Stimulated activated effector memory CD8-positive, alpha-beta T cell treated with anti-CD3 and anti-CD28 coated beads, Interleukin-12 subunit alpha, Interleukin-12 subunit beta, amount 100 ng/mL, for 72 hours (primary cell): Measurements from ENCODE around the gene MYEOV.

Experiments
- ATAC-seq: fragments of 150-1000 bp; cut with Tn5 transposase; 2 replicates; pipeline ENCODE4 v1.10.0; 2021
- DNase-seq, 2 donors: peaks; one replicate each; pipeline ENCODE4 v3.0.0; 2021 to 2022; ENCODE audit warnings: low spot score in 2 of 2
- H3K27ac Mint-ChIP-seq: one replicate; pipeline ENCODE4 v1.8.0; 2022; ENCODE audit warnings: mild to moderate bottlenecking, mixed read lengths
- H3K36me3 Mint-ChIP-seq: one replicate; pipeline ENCODE4 v1.8.0; 2022; ENCODE audit warnings: mild to moderate bottlenecking, mixed read lengths
- H3K4me1 Mint-ChIP-seq: one replicate; pipeline ENCODE4 v1.8.0; 2022; ENCODE audit warnings: mixed read lengths
- H3K4me3 Mint-ChIP-seq: one replicate; pipeline ENCODE4 v1.8.0; 2022; ENCODE audit warnings: mild to moderate bottlenecking, mixed read lengths
- H3K9me3 Mint-ChIP-seq: one replicate; pipeline ENCODE4 v1.8.0; 2022; ENCODE audit warnings: mixed read lengths

The MYEOV gene

GRCh38 chr11:69293819-69294505, at the start of gene MYEOV:
TSS of gene MYEOV (plus strand) at chr11:69294155. CDS start at chr11:69295355, 1,200 bp downstream.
- no peaks in the 10 kb centered on the region for H3K9me3 Mint-ChIP-seq

DNA sequence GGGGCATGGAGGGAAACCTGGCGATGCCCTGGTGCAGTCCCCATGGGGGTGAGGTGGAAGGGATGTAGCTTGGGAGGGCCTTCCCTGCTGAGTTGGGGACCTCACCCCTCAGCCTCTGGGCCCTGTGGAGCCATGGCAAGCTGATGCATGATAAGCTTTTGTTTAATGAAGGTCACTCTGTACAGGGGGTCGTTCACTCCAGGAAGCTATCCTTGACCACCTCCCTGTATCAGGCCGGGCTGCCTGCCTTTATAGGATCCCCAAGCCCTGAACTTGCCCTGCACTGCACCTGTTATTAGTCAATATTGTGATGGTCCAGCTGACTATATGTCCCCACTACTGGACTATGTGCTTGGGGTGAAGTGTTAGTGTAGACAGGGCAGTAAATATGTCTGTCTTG, 49.7 kb upstream of the MYEOV start:
- ATAC-seq: no peak
- H3K4me1 Mint-ChIP-seq: no peaks in the 10 kb centered on the region
- H3K27ac Mint-ChIP-seq: no peak overlapping the region
- no peaks in the 10 kb centered on the region for H3K36me3 Mint-ChIP-seq
- H3K9me3 Mint-ChIP-seq: no peaks in the 10 kb centered on the region
- no peak for DNase-seq
- no peak overlapping the region for H3K4me3 Mint-ChIP-seq

More at GRCh38 chr11:69293819-69294505, at the start of gene MYEOV:
- no peak within 1 kb of the TSS for H3K27ac Mint-ChIP-seq
- no peak within 1 kb of the TSS for H3K4me3 Mint-ChIP-seq
- H3K36me3 Mint-ChIP-seq: peaks cover 17% of the 10 kb centered on the region
- H3K4me1 Mint-ChIP-seq: peaks cover 57% of the 10 kb centered on the region
- ATAC-seq (no peak), DNase-seq (no peak)

GRCh38 chr11:69245041-69245440, 48.9 kb upstream of the MYEOV start:
- no peak for ATAC-seq
- Mint-ChIP-seq H3K4me3 (no peak overlapping the region), H3K36me3 (no peaks in the 10 kb centered on the region), H3K27ac (no peak overlapping the region), H3K4me1 (no peaks in the 10 kb centered on the region), H3K9me3 (no peaks in the 10 kb centered on the region)
- DNase-seq: no peak

DNA sequence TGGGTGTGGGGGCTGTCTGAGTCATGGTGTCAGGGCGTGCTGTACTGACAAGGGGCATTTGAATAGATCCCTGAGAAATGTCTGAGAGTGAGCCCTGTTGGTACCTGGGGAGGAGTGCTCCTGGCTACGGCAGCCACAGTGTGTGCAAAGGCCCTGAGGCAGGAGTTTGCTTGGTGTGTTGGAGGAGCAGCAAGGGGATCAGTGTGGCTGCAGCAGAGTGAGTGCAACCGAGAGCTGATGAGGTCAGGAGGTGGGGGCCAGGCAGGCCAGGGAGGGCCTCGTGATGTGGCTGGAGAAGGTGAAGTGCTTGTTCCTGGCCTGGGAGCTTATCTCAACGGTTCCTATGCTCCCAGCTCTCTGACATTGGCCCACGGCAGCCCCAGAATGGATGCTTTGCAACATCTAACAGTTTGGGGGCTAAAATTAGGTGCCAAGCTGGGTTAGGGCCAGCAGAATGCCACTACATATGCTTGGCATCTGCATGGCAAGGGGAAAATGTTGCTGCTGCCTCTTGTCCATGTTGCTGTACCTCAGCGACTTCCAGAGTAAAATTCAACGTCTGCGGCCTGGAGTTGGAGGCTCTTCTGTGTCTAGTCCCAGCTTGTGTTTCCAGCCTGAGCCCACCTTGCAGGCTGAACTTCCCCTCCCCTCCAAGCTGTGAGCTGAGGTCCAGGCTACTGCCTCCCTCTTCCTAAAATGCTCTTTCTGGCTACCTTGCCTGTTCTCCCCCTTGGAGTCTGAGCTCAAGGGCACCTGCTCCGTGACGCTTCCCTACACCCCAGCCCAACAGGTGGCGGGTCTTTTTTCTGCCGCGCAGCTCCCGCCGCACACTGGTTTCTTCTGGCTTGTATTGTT, 48.2 kb upstream of the MYEOV start:
- Mint-ChIP-seq H3K9me3 (no peaks in the 10 kb centered on the region), H3K36me3 (no peaks in the 10 kb centered on the region), H3K4me3 (no peak overlapping the region), H3K27ac (no peak overlapping the region), H3K4me1 (no peaks in the 10 kb centered on the region)
- DNase-seq (no peak), ATAC-seq (no peak)

DNA sequence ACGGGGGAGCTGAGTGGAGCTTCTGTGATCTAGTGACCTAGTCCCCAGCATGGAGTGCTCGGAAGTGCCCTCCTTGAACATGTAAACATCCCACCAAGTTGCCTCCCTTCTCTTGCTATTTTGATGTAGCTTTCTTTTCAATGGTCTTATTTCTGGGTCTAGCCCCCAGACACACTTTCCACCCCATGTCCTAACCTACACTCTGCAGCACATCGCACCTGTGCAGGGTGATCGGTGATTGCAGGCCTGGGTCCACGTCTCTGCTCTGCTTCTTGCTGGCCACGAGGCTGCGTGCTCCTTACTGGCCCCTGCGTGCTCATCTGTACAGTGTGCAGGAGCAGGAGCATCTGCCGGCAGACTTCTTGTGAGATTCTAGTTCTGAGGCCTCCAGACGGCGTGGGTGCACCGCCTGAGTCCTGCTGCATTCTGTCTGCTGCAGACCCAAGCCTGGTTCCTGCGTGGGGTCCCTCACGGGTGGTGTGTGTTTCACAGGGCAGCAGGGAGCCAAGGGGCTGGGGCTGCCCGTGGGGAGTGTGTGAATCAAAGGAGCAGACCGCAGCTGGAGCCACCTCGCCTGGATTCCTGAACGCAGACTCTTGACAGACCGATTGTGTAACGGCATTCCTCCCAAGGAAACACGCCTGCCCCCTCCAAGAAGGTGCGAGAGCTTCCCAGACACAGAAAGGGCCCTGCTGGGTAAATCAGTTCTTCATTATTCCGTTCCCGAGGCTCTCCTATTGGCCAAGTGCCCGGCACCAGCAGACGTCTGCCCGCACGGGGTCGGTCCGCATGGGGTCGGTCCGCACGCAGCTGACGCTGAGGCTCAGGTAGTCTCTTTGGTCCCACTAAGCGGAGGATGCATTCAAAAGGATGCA, 44.4 kb upstream of the MYEOV start:
- H3K9me3 Mint-ChIP-seq: peaks cover 2% of the 10 kb centered on the region

GRCh38 chr11:69250186-69251056, 43.5 kb upstream of the MYEOV start:
- H3K4me3 Mint-ChIP-seq: no peak overlapping the region

More for the DNA sequence above, 44.4 kb upstream of the MYEOV start:
- ATAC-seq: no peak
- no peaks in the 10 kb centered on the region for H3K4me1 Mint-ChIP-seq
- DNase-seq: no peak
- H3K4me3 Mint-ChIP-seq: no peak overlapping the region
- H3K27ac Mint-ChIP-seq: no peak overlapping the region
- H3K36me3 Mint-ChIP-seq: no peaks in the 10 kb centered on the region

DNA sequence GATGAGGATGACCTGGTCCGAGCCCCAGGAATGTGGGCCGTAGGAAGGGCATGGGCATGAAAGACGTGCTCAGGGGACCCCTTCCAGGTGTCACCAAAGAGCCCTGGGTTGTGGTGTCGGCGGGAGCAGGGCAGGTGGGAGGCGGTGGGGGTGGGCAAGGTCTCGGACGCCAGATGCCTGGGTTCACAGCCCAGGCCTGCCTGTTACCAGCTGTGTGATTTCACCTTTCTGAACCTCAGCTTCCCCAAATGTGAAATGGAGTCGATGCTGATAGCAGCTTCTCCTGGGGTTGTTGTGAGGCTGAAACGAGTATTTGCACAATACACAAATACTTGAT, 42.9 kb upstream of the MYEOV start:
- Mint-ChIP-seq H3K9me3 (peaks cover 4% of the 10 kb centered on the region), H3K4me1 (no peaks in the 10 kb centered on the region), H3K36me3 (no peaks in the 10 kb centered on the region), H3K27ac (no peak overlapping the region), H3K4me3 (no peak overlapping the region)
- ATAC-seq: no peak
- no peak for DNase-seq

More at GRCh38 chr11:69250186-69251056, 43.5 kb upstream of the MYEOV start:
- H3K36me3 Mint-ChIP-seq: no peaks in the 10 kb centered on the region
- no peak overlapping the region for H3K27ac Mint-ChIP-seq
- ATAC-seq (no peak), DNase-seq (no peak)
- peaks cover 2% of the 10 kb centered on the region for H3K9me3 Mint-ChIP-seq
- H3K4me1 Mint-ChIP-seq: no peaks in the 10 kb centered on the region

- Mint-ChIP-seq H3K27ac (no peak overlapping the region), H3K9me3 (peaks cover 5% of the 10 kb centered on the region), H3K4me1 (no peaks in the 10 kb centered on the region), H3K36me3 (no peaks in the 10 kb centered on the region), H3K4me3 (no peak overlapping the region)
- no peak for ATAC-seq
- no peak for DNase-seq
Measured at GRCh38 chr11:69251639-69252489, 42.1 kb upstream of the MYEOV start.

DNA sequence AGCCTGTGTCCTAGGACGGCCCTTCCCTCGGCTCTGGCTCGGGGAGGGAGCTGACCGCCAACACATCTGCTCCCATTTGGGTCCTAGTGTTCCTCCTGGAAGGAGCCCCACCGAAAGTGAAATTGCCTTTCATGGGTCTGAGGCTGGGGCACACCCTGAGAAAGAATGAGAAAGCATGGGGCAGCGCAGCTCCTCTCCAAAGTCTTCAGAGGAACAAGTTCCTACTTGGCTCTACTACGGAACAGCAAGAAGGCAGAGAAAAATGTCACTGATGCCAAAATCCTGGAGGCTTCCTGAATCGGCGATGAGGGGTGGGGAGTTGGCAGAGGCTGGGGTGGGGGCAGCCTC, 41.5 kb upstream of the MYEOV start:
- Mint-ChIP-seq H3K36me3 (no peaks in the 10 kb centered on the region), H3K4me3 (no peak overlapping the region), H3K27ac (no peak overlapping the region), H3K9me3 (peaks cover 5% of the 10 kb centered on the region), H3K4me1 (peaks cover 4% of the 10 kb centered on the region)
- no peak for ATAC-seq
- no peak for DNase-seq

DNA sequence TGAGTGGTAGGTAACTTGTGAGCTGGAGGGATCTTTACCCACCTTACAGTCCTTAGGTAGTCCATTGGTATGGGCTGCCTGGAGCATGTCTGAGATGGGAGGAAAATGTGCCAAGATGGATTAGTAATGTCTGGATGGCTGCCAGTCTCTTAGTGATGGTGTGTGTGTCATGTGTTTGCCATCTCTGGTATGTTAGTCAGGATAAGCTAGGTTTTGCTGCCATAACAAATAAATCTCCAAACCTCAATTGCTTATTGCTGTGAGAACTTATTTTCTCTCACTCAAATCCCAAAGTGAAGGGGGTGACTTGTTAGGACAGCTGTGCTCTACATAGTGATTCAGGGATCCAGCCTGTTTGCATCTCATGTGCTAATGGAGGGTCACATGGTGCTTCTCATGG, 40.9 kb upstream of the MYEOV start:
- DNase-seq (no peak), ATAC-seq (no peak)
- Mint-ChIP-seq H3K36me3 (no peaks in the 10 kb centered on the region), H3K27ac (no peak overlapping the region), H3K9me3 (peaks cover 5% of the 10 kb centered on the region), H3K4me3 (no peak overlapping the region), H3K4me1 (peaks cover 10% of the 10 kb centered on the region)

DNA sequence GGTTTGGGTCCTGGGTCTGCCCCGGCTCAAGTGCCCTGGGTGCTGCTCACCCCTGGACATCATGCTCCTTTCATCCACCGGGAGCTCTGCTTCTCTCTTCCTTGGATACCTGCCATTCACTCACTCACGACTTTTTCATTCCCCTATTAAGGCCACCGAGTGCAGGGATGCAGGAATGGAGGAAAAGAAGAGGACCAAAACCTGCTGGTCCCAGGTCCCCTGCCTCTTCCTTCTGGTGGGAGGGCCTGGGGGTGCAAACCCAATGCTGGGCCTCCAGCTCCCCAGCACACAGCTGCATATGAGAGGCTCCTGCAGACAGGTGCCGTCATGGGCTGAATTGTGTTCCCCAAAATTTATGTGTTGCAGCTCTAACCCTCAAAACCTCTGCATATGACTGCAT, 36.8 kb upstream of the MYEOV start:
- Mint-ChIP-seq H3K27ac (peak overlapping the region; percentile 62), H3K9me3 (peaks cover 5% of the 10 kb centered on the region)
- no peak for ATAC-seq

DNA sequence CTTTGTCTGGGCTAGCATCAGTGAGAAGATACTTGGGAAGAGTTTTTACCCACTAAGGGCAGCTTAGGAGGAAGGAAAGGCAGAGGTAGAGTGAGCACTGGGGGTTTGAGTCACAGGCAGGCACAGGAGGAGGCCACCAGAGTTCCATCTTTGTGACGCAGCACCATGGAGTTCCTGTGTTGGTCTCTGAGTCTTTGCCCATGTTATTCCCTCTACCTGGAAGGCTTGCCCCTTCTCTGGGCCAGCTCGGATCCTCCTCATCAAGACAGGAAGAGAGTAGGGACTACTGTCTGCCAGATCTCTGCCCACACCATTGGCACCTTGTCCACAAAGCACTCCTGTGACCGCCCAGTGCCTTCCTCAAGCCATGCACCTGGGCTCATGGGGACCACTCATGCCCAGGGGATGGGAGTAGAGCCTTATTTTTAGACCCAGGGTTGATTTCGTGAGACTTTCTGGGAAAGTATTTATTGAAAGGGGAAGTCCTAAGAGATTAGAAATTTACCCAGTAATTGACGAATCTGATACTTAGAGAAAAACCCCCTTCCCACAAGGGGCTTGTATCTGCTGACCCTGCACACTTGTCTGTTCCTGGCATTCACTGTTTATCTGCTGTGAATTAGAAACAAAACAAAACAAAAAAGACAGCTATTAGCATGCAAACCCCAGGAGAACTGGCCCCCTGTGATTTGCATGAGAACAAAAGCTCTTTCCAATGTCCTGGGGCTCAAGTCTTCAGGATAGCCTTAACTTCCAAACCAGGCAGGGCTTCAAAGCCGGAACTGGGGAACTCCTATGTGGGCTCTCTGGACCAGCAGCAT, 35.9 kb upstream of the MYEOV start:
- Mint-ChIP-seq H3K4me3 (no peak overlapping the region), H3K27ac (peak overlapping the region; percentile 62), H3K36me3 (no peaks in the 10 kb centered on the region), H3K9me3 (peaks cover 5% of the 10 kb centered on the region), H3K4me1 (peaks cover 20% of the 10 kb centered on the region)
- ATAC-seq: peak; percentile 31
- DNase-seq: no peak

More for the DNA sequence above, 36.8 kb upstream of the MYEOV start:
- H3K4me3 Mint-ChIP-seq: no peak overlapping the region
- no peak for DNase-seq
- no peaks in the 10 kb centered on the region for H3K36me3 Mint-ChIP-seq
- H3K4me1 Mint-ChIP-seq: peaks cover 20% of the 10 kb centered on the region

GRCh38 chr11:69259096-69259495, 34.9 kb upstream of the MYEOV start:
- DNase-seq: no peak
- Mint-ChIP-seq H3K27ac (no peak overlapping the region), H3K9me3 (peaks cover 2% of the 10 kb centered on the region), H3K36me3 (no peaks in the 10 kb centered on the region), H3K4me1 (peaks cover 20% of the 10 kb centered on the region), H3K4me3 (no peak overlapping the region)
- ATAC-seq: no peak
